ENCODE data around the gene PRRT1B. TPM values are rescaled to one million over a fixed set of nuclear protein-coding genes. Genes with fewer than 3 reads are reported as not detected.

The PRRT1B gene
- total RNA-seq, 4 donors from 2014 or later, result 1.6 to 12.3 (median 5.7) TPM; not detected in 1

DNA sequence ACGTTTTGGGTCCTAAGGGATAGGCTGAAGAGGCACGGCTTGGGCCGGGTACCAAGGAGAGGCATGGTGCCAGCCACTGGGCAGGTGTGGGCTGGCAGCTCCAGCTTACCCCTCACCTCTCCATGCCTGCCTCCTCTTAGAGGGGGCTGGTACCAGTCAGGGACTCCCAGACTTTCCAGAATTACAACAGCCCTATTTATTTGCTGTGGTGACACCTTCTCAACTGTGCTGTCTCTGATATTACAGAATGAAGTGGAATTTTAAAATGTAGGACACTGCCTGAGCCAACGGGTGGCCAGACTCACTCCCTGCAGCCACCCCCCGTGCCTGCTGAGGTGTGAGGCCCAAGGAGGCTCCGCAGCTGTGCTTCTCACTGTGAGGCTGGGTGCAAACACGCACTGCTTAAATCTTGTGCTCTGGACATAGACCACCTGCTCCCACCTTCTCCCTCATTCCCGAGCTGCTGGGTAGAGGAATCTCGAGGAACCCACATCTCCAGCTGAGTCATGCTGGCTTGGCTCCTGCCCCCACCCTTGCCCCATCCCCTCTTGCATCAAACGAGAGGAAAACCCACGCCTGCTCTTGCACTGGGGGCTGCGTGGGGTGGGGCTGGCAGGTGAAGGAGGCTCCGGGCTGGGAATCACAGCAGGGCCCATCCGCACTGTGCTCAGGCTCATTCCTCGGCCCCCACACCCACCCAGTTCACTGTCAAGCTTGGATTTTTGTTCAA is 47.9 kb downstream of the PRRT1B start:
- Histone ChIP-seq H3K4me1 (peaks cover 0 to 6% (median 0%) of the 10 kb centered on the region in 4 donors), H3K27me3 (no peaks in the 10 kb centered on the region), H3K9me3 (no peaks in the 10 kb centered on the region), H3K27ac (no peak overlapping the region), H3K4me3 (no peak overlapping the region), H3K36me3 (peaks cover 0 to 35% (median 11%) of the 10 kb centered on the region in 4 donors)
- in situ Hi-C loops (cut with MboI; ENCODE audit: low pct_ligation_motif_present in 1 of 4, low pct_unique_long_range_greater_than_20kb in 1 of 4, low sequenced_read_pairs in 3 of 4) (loop anchor here (5.0 to 10.0 kb wide), 2 partner anchors 149 to 152 kb away; partner anchors contain the start of gene RAPGEF1 (in 4 of the 4)), intact Hi-C loops (cut with DNase I; ENCODE audit: low total_unique reads) (no loop called here)
- 81% methylated on average over 15 of the region's 15 CpGs; no CpG with 5 or more reads in 1 of the 2 donors for WGBS, 2 donors (ENCODE audit: low coverage in 1 of 2)
- TF ChIP-seq, protein P1, sequence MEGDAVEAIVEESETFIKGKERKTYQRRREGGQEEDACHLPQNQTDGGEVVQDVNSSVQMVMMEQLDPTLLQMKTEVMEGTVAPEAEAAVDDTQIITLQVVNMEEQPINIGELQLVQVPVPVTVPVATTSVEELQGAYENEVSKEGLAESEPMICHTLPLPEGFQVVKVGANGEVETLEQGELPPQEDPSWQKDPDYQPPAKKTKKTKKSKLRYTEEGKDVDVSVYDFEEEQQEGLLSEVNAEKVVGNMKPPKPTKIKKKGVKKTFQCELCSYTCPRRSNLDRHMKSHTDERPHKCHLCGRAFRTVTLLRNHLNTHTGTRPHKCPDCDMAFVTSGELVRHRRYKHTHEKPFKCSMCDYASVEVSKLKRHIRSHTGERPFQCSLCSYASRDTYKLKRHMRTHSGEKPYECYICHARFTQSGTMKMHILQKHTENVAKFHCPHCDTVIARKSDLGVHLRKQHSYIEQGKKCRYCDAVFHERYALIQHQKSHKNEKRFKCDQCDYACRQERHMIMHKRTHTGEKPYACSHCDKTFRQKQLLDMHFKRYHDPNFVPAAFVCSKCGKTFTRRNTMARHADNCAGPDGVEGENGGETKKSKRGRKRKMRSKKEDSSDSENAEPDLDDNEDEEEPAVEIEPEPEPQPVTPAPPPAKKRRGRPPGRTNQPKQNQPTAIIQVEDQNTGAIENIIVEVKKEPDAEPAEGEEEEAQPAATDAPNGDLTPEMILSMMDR (IDR thresholded peaks at IDR 0.05), result no peak
- no peak for TF ChIP-seq POLR2A (IDR thresholded peaks at IDR 0.05)
- no peak for TF ChIP-seq POLR2AphosphoS5 (IDR thresholded peaks at IDR 0.05)
- no peak for TF ChIP-seq EP300 (IDR thresholded peaks at IDR 0.05; ENCODE audit: low read depth)
- DNase-seq, result no peak

DNA sequence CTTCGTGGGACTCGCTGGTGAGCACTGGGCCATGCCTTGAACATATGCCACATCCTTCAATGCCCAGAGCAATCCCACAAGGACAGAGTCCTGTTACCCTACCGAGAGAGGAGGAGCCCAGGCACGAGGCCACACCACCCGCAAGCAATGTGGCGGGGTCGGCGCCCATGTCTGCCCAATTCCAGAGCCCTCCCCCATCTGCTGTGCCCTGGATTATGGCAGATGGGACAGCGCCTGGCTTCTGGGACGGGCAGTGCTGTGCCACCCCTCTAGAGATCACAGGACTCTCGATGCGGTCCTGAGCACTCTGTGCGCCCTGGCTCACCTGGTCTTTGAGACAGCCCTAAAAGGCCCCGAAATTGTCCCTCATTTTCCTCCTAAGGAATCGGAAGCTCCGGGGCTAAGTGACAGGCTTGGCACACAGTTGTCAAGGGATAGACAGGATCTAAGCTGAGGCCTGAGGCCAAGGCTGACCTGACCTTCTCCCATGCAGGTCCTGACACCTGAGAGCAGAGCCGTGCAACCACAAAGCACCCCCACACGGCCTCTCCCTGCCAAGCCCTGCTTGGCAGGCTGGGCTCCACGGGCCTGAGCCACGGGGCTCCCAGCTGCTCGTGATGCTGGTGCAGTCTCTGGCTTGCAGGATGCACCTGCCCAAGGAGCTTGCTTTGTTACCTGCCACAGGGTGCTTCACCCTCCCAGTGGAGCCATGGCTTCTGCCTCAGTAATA is 48.8 kb downstream of the PRRT1B start:
- Histone ChIP-seq H3K27ac (no peak overlapping the region), H3K4me3 (no peak overlapping the region), H3K36me3 (peaks cover 0 to 29% (median 9%) of the 10 kb centered on the region in 4 donors), H3K27me3 (no peaks in the 10 kb centered on the region), H3K4me1 (peaks cover 0 to 6% (median 0%) of the 10 kb centered on the region in 4 donors), H3K9me3 (no peaks in the 10 kb centered on the region)
- 86 to 100% methylated on average over 2 to 21 of the region's 21 CpGs for WGBS, 2 donors (ENCODE audit: low coverage in 1 of 2)
- in situ Hi-C loops (cut with MboI; ENCODE audit: low pct_ligation_motif_present in 1 of 4, low pct_unique_long_range_greater_than_20kb in 1 of 4, low sequenced_read_pairs in 3 of 4), result loop anchor here (5.0 to 10.0 kb wide), 2 partner anchors 148 to 151 kb away; partner anchors contain the start of gene RAPGEF1 (in 4 of the 4)
- TF ChIP-seq EP300 (IDR thresholded peaks at IDR 0.05; ENCODE audit: low read depth) (no peak), POLR2AphosphoS5 (IDR thresholded peaks at IDR 0.05) (no peak), POLR2A (IDR thresholded peaks at IDR 0.05) (no peak)
- TF ChIP-seq, protein P1 (IDR thresholded peaks at IDR 0.05), result no peak
- intact Hi-C loops (cut with DNase I; ENCODE audit: low total_unique reads), result no loop called here
- no peak for DNase-seq

- H3K4me3 ChIP-seq, result no peak overlapping the region
- intact Hi-C loops (cut with DNase I; ENCODE audit: low total_unique reads) (no loop called here), in situ Hi-C loops (cut with MboI; ENCODE audit: low pct_ligation_motif_present in 1 of 4, low pct_unique_long_range_greater_than_20kb in 1 of 4, low sequenced_read_pairs in 3 of 4) (loop anchor here (5.0 to 10.0 kb wide), 2 partner anchors 147 to 150 kb away; partner anchors contain the start of gene RAPGEF1 (in 4 of the 4))
- H3K4me1 ChIP-seq, result peaks cover 0 to 6% (median 0%) of the 10 kb centered on the region in 4 donors
- no peaks in the 10 kb centered on the region for H3K9me3 ChIP-seq
- no peak overlapping the region for H3K27ac ChIP-seq
- no peaks in the 10 kb centered on the region for H3K27me3 ChIP-seq
- peaks cover 0 to 33% (median 11%) of the 10 kb centered on the region in 4 donors for H3K36me3 ChIP-seq
- no peak for TF ChIP-seq POLR2A (IDR thresholded peaks at IDR 0.05)
- no peak for TF ChIP-seq POLR2AphosphoS5 (IDR thresholded peaks at IDR 0.05)
- no peak for TF ChIP-seq EP300 (IDR thresholded peaks at IDR 0.05; ENCODE audit: low read depth)
- TF ChIP-seq, protein P1 (IDR thresholded peaks at IDR 0.05), result no peak
- no peak for DNase-seq
- WGBS, 2 donors (ENCODE audit: low coverage in 1 of 2), result 81 to 87% methylated on average over 8 to 20 of the region's 20 CpGs
These were observed 49.8 kb downstream of the PRRT1B start for GRCh38 chr9:131594906-131595665.

Data from transverse colon (tissue), 4 donors.